Measurements from ENCODE around the gene RPL15. TPM values are rescaled to one million over a fixed set of nuclear protein-coding genes. Genes with fewer than 3 reads are reported as not detected.

The RPL15 gene
- total and polyA plus RNA-seq, 8 donors: 676 to 1,897 (median 1,385) TPM

GRCh38 chr3:23956701-23957100, 39.8 kb downstream of the RPL15 start:
- Histone ChIP-seq H3K4me1 (peaks cover 6 to 23% (median 22%) of the 10 kb centered on the region in 3 donors), H3K27ac (no peak overlapping the region), H3K9me3 (no peaks in the 10 kb centered on the region), H3K4me3 (no peak overlapping the region), H3K36me3 (peaks cover 0 to 25% (median 0%) of the 10 kb centered on the region in 3 donors), H3K27me3 (no peaks in the 10 kb centered on the region)
- ATAC-seq (no peak), DNase-seq (no peak), FAIRE-seq (no peak)
- TF ChIP-seq, protein P1, sequence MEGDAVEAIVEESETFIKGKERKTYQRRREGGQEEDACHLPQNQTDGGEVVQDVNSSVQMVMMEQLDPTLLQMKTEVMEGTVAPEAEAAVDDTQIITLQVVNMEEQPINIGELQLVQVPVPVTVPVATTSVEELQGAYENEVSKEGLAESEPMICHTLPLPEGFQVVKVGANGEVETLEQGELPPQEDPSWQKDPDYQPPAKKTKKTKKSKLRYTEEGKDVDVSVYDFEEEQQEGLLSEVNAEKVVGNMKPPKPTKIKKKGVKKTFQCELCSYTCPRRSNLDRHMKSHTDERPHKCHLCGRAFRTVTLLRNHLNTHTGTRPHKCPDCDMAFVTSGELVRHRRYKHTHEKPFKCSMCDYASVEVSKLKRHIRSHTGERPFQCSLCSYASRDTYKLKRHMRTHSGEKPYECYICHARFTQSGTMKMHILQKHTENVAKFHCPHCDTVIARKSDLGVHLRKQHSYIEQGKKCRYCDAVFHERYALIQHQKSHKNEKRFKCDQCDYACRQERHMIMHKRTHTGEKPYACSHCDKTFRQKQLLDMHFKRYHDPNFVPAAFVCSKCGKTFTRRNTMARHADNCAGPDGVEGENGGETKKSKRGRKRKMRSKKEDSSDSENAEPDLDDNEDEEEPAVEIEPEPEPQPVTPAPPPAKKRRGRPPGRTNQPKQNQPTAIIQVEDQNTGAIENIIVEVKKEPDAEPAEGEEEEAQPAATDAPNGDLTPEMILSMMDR (IDR thresholded peaks at IDR 0.05): no peak
- intact Hi-C loops (cut with DNase I): no loop called here
- WGBS, 2 donors: 25 to 40% methylated on average over 3 of the region's 3 CpGs

GRCh38 chr3:23959135-23959900, 42.4 kb downstream of the RPL15 start:
- WGBS, 2 donors: 70 to 82% methylated on average over 7 of the region's 7 CpGs
- ATAC-seq (peak; percentile 47 to 81 (median 72)), FAIRE-seq (no peak), DNase-seq (no peak)
- H3K4me1 ChIP-seq: peaks cover 6 to 13% (median 8%) of the 10 kb centered on the region in 3 donors
- TF ChIP-seq, protein P1 (IDR thresholded peaks at IDR 0.05): no peak
- no peak overlapping the region for H3K4me3 ChIP-seq
- H3K27ac ChIP-seq: peak overlapping the region in 1 of 4 donors; percentile 23
- H3K36me3 ChIP-seq: peaks cover 0 to 45% (median 0%) of the 10 kb centered on the region in 3 donors
- H3K9me3 ChIP-seq: no peaks in the 10 kb centered on the region
- intact Hi-C loops (cut with DNase I): no loop called here
- H3K27me3 ChIP-seq: no peaks in the 10 kb centered on the region

DNA sequence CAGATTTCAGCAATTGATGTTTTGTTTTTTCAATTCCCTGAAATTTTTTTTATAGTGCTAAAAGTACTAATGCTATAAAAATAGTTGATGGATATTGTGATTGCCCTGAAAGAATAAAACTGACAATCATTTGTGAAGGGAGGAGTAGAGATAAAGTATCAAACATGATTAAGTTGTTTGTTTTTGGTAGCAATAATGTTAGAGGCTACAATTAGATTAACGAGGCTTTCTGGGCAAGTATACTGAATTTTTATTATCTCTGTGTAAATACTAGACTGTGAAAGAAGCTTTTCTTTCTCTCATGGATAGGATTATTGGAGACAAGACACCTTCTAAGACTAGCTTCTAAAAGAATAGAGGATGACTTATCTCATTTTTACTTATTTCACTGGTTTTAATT, 43.7 kb downstream of the RPL15 start:
- Histone ChIP-seq H3K36me3 (peaks cover 0 to 48% (median 4%) of the 10 kb centered on the region in 3 donors), H3K27ac (no peak overlapping the region), H3K4me3 (no peak overlapping the region), H3K9me3 (no peaks in the 10 kb centered on the region), H3K27me3 (no peaks in the 10 kb centered on the region), H3K4me1 (peaks cover 0 to 6% (median 0%) of the 10 kb centered on the region in 3 donors)
- FAIRE-seq: no peak
- intact Hi-C loops (cut with DNase I): no loop called here
- DNase-seq: no peak
- no peak for ATAC-seq
- WGBS, 2 donors: 9 to 14% methylated on average over 1 of the region's 1 CpG
- TF ChIP-seq, protein P1 (IDR thresholded peaks at IDR 0.05): no peak

DNA sequence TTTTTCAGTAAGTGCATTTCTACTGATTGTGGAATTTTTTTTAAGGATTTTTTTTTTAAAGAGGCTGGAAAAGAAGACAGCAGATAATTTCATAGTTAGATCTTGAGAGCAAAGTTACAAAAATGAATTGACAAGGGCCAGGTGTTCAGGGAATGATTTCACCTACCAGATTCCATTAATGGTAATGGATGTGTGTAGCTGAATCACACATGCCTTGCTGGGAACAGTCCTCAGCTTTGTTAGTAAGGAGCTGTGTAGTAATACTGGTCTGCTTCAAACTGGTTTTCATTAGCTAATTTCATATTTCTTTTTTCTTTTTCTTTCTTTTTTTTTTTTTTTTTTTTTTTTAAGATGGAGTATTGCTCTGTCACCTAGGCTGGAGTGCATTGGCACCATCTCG, 44.1 kb downstream of the RPL15 start:
- no peaks in the 10 kb centered on the region for H3K9me3 ChIP-seq
- intact Hi-C loops (cut with DNase I): no loop called here
- H3K4me1 ChIP-seq: peaks cover 0 to 6% (median 0%) of the 10 kb centered on the region in 3 donors
- H3K36me3 ChIP-seq: peaks cover 0 to 48% (median 7%) of the 10 kb centered on the region in 3 donors
- no peak overlapping the region for H3K27ac ChIP-seq
- DNase-seq: no peak
- no peak for FAIRE-seq
- no peaks in the 10 kb centered on the region for H3K27me3 ChIP-seq
- ATAC-seq: peak in 2 of 4 donors; percentile 37 to 47
- 100% methylated on average over 1 of the region's 1 CpG for WGBS, 2 donors
- TF ChIP-seq, protein P1 (IDR thresholded peaks at IDR 0.05): no peak
- no peak overlapping the region for H3K4me3 ChIP-seq

DNA sequence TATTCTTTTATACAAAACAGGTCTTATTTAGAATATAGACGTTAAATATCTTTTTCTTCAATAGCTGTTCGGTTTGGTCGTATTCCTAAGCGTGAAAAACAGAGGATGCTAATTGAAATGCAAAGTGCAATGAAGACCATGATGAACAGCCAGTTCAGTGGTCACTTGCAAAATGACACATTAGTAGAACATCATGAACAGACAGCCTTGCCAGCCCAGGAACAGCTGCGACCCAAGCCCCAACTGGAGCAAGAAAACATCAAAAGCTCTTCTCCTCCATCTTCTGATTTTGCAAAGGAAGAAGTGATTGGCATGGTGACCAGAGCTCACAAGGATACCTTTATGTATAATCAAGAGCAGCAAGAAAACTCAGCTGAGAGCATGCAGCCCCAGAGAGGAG, 45.0 kb downstream of the RPL15 start:
- TF ChIP-seq, protein P1 (IDR thresholded peaks at IDR 0.05): no peak
- Histone ChIP-seq H3K27me3 (no peaks in the 10 kb centered on the region), H3K4me3 (no peak overlapping the region), H3K36me3 (peaks cover 0 to 48% (median 7%) of the 10 kb centered on the region in 3 donors), H3K4me1 (peaks cover 0 to 3% (median 0%) of the 10 kb centered on the region in 3 donors), H3K27ac (no peak overlapping the region), H3K9me3 (no peaks in the 10 kb centered on the region)
- no peak for FAIRE-seq
- no peak for DNase-seq
- WGBS, 2 donors: 95 to 97% methylated on average over 5 of the region's 5 CpGs
- no peak for ATAC-seq
- intact Hi-C loops (cut with DNase I): no loop called here
